GM12892 (cell line): ENCODE measurements around the gene ARPC1B.

Experiments used
- POLR2A ChIP-seq: IDR thresholded peaks from 2 replicates; pipeline ENCODE4 v1.6.1; 2011; ENCODE audit warnings: low read depth, low read length, control low read depth
- POLR2AphosphoS5 ChIP-seq: IDR thresholded peaks from 2 replicates; pipeline ENCODE4 v1.6.1; 2011; ENCODE audit warnings: low read depth, low read length, control low read depth
- TAF1 ChIP-seq: IDR thresholded peaks from 2 replicates; pipeline ENCODE4 v1.6.1; 2011; ENCODE audit warnings: low read depth, mild to moderate bottlenecking, control low read depth, low read length, borderline replicate concordance

DNA sequence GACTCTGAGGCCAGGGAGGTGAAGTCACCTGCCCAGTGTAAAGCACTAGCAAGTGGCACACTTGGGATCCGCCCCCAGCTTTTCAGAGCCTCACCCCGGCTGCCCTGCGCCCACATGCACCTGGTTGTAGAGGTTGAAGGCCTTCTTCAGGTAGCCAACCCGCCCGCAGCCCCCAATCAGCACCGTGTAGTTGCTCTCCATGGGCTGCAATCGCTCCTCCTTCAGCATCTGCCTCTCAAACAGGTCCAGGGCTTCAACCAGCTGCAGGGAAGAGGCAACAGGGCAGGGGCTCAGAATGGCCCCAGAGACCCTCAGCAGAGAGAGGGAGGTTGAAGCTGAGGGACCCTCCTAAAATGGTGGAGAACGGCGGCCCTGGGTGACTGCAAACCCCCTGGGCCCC lies 58.6 kb downstream of the ARPC1B start:
- TF ChIP-seq POLR2AphosphoS5 (no peak), POLR2A (no peak), TAF1 (no peak)
